ENCODE measurements around the gene NFIC. TPM values are rescaled to one million over a fixed set of nuclear protein-coding genes. Genes with fewer than 3 reads are reported as not detected.

Gene NFIC
- total RNA-seq, 1 experiment from 2014 or later, result 8.0 TPM

GRCh38 chr19:3345850-3346460, 20.4 kb upstream of the NFIC start:
- Mint-ChIP-seq H3K4me3 (no peak overlapping the region), H3K27ac (no peak overlapping the region), H3K27me3 (ENCODE audit: low read depth) (peaks cover 74% of the 10 kb centered on the region), H3K4me1 (no peaks in the 10 kb centered on the region), H3K9me3 (no peaks in the 10 kb centered on the region; a peak in 1 of 5 replicates), H3K36me3 (ENCODE audit: insufficient read depth in 1 of 3, low read depth in 3 of 3) (no peaks in the 10 kb centered on the region)
- Histone ChIP-seq H4K8ac (replicated peaks; ENCODE audit: insufficient read length, low read depth, low read length) (no peak overlapping the region), H3K23me2 (ENCODE audit: insufficient read length, low read depth, low read length, poor library complexity, severe bottlenecking) (no peaks in the 10 kb centered on the region), H2BK20ac (ENCODE audit: low read depth, low read length, poor library complexity, severe bottlenecking) (no peak overlapping the region), H3K4me2 (ENCODE audit: insufficient read depth, insufficient read length, low read length) (no peak overlapping the region), H3K79me1 (ENCODE audit: insufficient read depth, low read depth, low read length, poor library complexity, severe bottlenecking) (no peaks in the 10 kb centered on the region), H3K79me2 (ENCODE audit: insufficient read depth, low read length) (no peaks in the 10 kb centered on the region), H2BK5ac (ENCODE audit: insufficient read length, low read length) (no peak overlapping the region), H2AK5ac (ENCODE audit: insufficient read length, low read length) (no peak overlapping the region), H3K27ac (ENCODE audit: insufficient read length, low read depth, low read length) (no peak overlapping the region), H3K4ac (ENCODE audit: low read depth, low read length) (no peak overlapping the region), H3K27me3 (ENCODE audit: insufficient read depth, low read length) (no peaks in the 10 kb centered on the region), H3K9ac (ENCODE audit: extremely low read depth, insufficient read length, low read length) (no peak overlapping the region), H3K18ac (ENCODE audit: insufficient read length, low read depth, low read length) (no peak overlapping the region), H3K14ac (ENCODE audit: insufficient read depth, low read length) (no peak overlapping the region), H3T11ph (ENCODE audit: low read length) (no peak overlapping the region), H3K4me1 (ENCODE audit: insufficient read depth, low read length) (no peaks in the 10 kb centered on the region), H4K5ac (ENCODE audit: insufficient read length, low read depth, low read length) (no peak overlapping the region), H2BK12ac (ENCODE audit: insufficient read length, low read depth, low read length) (no peak overlapping the region), H4K20me1 (ENCODE audit: control insufficient read depth, insufficient read depth, insufficient read length) (no peaks in the 10 kb centered on the region), H2AFZ (ENCODE audit: low read length) (no peak overlapping the region), H4K91ac (ENCODE audit: insufficient read length, low read depth, low read length) (no peak overlapping the region), H3K23ac (ENCODE audit: insufficient read length, low read depth, low read length) (no peak overlapping the region), H2BK15ac (ENCODE audit: low read depth, low read length) (no peak overlapping the region), H3K56ac (ENCODE audit: insufficient read length, low read depth, low read length) (no peak overlapping the region), H3K9me3 (ENCODE audit: control insufficient read depth, low read depth, low read length) (no peaks in the 10 kb centered on the region), H2BK120ac (ENCODE audit: low read depth, low read length, poor library complexity, severe bottlenecking) (no peak overlapping the region)
- DNase-seq, result no peak
- TF ChIP-seq CTCF (conservative IDR thresholded peaks at IDR 0.05), result no peak
- WGBS (ENCODE audit: extremely low coverage, insufficient read length, low lambda C conversion rate), result no CpG with 5 or more reads among the region's 15 CpGs
